NCI-H2081 treated with DMSO at 0.1 percent for 48 hours (cell line): ENCODE data around the gene MPHOSPH8.
"Not testable (repeated sequence)": the region's sequence is repeated elsewhere in the genome, so short reads cannot be mapped to it uniquely, and the experiment has no call there.

Experiments used
- DNase-seq: peaks from one replicate; lab custom pipeline; 2025; lab: John Stamatoyannopoulos, UW

MPHOSPH8 gene

GRCh38 chr13:19685437-19685836 is 52.0 kb downstream of the MPHOSPH8 start:
- DNase-seq, result no peak

GRCh38 chr13:19691447-19691846 is 58.0 kb downstream of the MPHOSPH8 start:
- DNase-seq, result not testable (repeated sequence)

GRCh38 chr13:19695428-19695827 is 62.0 kb downstream of the MPHOSPH8 start:
- no peak for DNase-seq

- no peak for DNase-seq
Observed at GRCh38 chr13:19695829-19696228, 62.4 kb downstream of the MPHOSPH8 start.

- DNase-seq, result not testable (repeated sequence)
Observed at GRCh38 chr13:19700963-19701362, 67.5 kb downstream of the MPHOSPH8 start.

GRCh38 chr13:19701619-19702018 is 68.2 kb downstream of the MPHOSPH8 start:
- not testable (repeated sequence) for DNase-seq

GRCh38 chr13:19704256-19704655 is 70.8 kb downstream of the MPHOSPH8 start:
- DNase-seq, result not testable (repeated sequence)

GRCh38 chr13:19709039-19709438 is 75.6 kb downstream of the MPHOSPH8 start:
- DNase-seq, result not testable (repeated sequence)

GRCh38 chr13:19709782-19710181 is 76.3 kb downstream of the MPHOSPH8 start:
- not testable (repeated sequence) for DNase-seq

- DNase-seq, result no peak
Observed at GRCh38 chr13:19713186-19713965, 79.9 kb downstream of the MPHOSPH8 start.

GRCh38 chr13:19720039-19720438 is 86.6 kb downstream of the MPHOSPH8 start:
- no peak for DNase-seq
